ENCODE measurements around the gene HMGN4. TPM values are rescaled to one million over a fixed set of nuclear protein-coding genes. Genes with fewer than 3 reads are reported as not detected.

The HMGN4 gene
- total and polyA plus RNA-seq, 9 of the 15 experiments (the other 6 are each of a cell fraction or from before 2014, with no cell fraction given) = 35.4 to 134 (median 94.1) TPM

GRCh38 chr6:26555505-26556262, 17.5 kb downstream of the HMGN4 start (continued):
- TF ChIP-seq GABPB1 (CRISPR knock-in tag; IDR thresholded peaks at IDR 0.05) = no peak
- no peak for TF ChIP-seq MCM7 (IDR thresholded peaks at IDR 0.05)
- TF ChIP-seq, protein P1, sequence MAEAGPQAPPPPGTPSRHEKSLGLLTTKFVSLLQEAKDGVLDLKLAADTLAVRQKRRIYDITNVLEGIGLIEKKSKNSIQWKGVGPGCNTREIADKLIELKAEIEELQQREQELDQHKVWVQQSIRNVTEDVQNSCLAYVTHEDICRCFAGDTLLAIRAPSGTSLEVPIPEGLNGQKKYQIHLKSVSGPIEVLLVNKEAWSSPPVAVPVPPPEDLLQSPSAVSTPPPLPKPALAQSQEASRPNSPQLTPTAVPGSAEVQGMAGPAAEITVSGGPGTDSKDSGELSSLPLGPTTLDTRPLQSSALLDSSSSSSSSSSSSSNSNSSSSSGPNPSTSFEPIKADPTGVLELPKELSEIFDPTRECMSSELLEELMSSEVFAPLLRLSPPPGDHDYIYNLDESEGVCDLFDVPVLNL (CRISPR knock-in tag; IDR thresholded peaks at IDR 0.05; ENCODE audit: low read depth) = no peak
- no peak for TF ChIP-seq ZNF232 (CRISPR knock-in tag; IDR thresholded peaks at IDR 0.05)
- TF ChIP-seq, protein P2, sequence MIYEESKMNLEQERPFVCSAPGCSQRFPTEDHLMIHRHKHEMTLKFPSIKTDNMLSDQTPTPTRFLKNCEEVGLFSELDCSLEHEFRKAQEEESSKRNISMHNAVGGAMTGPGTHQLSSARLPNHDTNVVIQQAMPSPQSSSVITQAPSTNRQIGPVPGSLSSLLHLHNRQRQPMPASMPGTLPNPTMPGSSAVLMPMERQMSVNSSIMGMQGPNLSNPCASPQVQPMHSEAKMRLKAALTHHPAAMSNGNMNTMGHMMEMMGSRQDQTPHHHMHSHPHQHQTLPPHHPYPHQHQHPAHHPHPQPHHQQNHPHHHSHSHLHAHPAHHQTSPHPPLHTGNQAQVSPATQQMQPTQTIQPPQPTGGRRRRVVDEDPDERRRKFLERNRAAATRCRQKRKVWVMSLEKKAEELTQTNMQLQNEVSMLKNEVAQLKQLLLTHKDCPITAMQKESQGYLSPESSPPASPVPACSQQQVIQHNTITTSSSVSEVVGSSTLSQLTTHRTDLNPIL (CRISPR knock-in tag; IDR thresholded peaks at IDR 0.05) = no peak
- TF ChIP-seq JUNB (CRISPR knock-in tag; conservative IDR thresholded peaks at IDR 0.05) = no peak
- no peak for TF ChIP-seq ZNF436 (CRISPR knock-in tag; IDR thresholded peaks at IDR 0.05)
- TF ChIP-seq L3MBTL2 (IDR thresholded peaks at IDR 0.05) = no peak
- TF ChIP-seq ELK1 (CRISPR knock-in tag; IDR thresholded peaks at IDR 0.05) = no peak
- TF ChIP-seq TEAD4 (IDR thresholded peaks at IDR 0.05; ENCODE audit: low read length) = no peak
- no peak for TF ChIP-seq TEAD4 (CRISPR knock-in tag; IDR thresholded peaks at IDR 0.05; ENCODE audit: borderline replicate concordance)
- TF ChIP-seq JUN (IDR thresholded peaks at IDR 0.05; ENCODE audit: borderline replicate concordance, low read depth, low read length) = 0 out of 2 replicates have a peak, but pooled peaks have one; percentile 0
- no peak for TF ChIP-seq JUN (CRISPR knock-in tag; IDR thresholded peaks at IDR 0.05; ENCODE audit: borderline replicate concordance)
- no peak for TF ChIP-seq CCNT2 (IDR thresholded peaks at IDR 0.05; ENCODE audit: borderline replicate concordance, extremely low read depth, insufficient read length, low read depth, low read length)
- no peak for TF ChIP-seq ZNF589 (CRISPR knock-in tag; IDR thresholded peaks at IDR 0.05; ENCODE audit: low read depth)
- 0 out of 2 replicates have a peak, but pooled peaks have one; percentile 12 for TF ChIP-seq ZKSCAN8 (CRISPR knock-in tag; IDR thresholded peaks at IDR 0.05)
- TF ChIP-seq, protein P3, sequence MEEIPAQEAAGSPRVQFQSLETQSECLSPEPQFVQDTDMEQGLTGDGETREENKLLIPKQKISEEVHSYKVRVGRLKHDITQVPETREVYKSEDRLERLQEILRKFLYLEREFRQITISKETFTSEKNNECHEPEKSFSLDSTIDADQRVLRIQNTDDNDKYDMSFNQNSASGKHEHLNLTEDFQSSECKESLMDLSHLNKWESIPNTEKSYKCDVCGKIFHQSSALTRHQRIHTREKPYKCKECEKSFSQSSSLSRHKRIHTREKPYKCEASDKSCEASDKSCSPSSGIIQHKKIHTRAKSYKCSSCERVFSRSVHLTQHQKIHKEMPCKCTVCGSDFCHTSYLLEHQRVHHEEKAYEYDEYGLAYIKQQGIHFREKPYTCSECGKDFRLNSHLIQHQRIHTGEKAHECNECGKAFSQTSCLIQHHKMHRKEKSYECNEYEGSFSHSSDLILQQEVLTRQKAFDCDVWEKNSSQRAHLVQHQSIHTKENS (CRISPR knock-in tag; IDR thresholded peaks at IDR 0.05) = no peak
- no peak for TF ChIP-seq MED1 (CRISPR knock-in tag; IDR thresholded peaks at IDR 0.05; ENCODE audit: borderline replicate concordance)
- no peak for TF ChIP-seq ZZZ3 (IDR thresholded peaks at IDR 0.05)
- TF ChIP-seq TBP (optimal IDR thresholded peaks at IDR 0.05; ENCODE audit: low read depth, low read length) = no peak
- TF ChIP-seq ZNF766 (CRISPR knock-in tag; conservative IDR thresholded peaks at IDR 0.05) = 0 out of 2 replicates have a peak, but pooled peaks have one; percentile 57
- TF ChIP-seq, protein P4, sequence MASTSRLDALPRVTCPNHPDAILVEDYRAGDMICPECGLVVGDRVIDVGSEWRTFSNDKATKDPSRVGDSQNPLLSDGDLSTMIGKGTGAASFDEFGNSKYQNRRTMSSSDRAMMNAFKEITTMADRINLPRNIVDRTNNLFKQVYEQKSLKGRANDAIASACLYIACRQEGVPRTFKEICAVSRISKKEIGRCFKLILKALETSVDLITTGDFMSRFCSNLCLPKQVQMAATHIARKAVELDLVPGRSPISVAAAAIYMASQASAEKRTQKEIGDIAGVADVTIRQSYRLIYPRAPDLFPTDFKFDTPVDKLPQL (IDR thresholded peaks at IDR 0.05; ENCODE audit: extremely low read depth, insufficient read length) = no peak
- TF ChIP-seq NR2C2 (CRISPR knock-in tag; IDR thresholded peaks at IDR 0.05) = no peak
- 0 out of 2 replicates have a peak, but pooled peaks have one; percentile 13 for TF ChIP-seq NR2C2 (tag; IDR thresholded peaks at IDR 0.05)

All from K562 (cell line).